HCT116 (cell line): ENCODE results near the gene AIFM1. TPM values are rescaled to one million over a fixed set of nuclear protein-coding genes. Genes with fewer than 3 reads are reported as not detected.

Experiments used
- ATAC-seq: fragments of 200-7000 bp; cut with Tn5 transposase; 2 replicates; pipeline ENCODE4 v1.9.1; 2020; ENCODE audit warnings: mild to moderate bottlenecking, moderate library complexity
- BruUV-seq: library from RNA; stranded (reverse); fragments of 400-500 nt; replicated peaks from 2 replicates; lab custom pipeline; 2021; lab: Mats Ljungman, UMichigan
- CTCF ChIA-PET: fragments of 300-600 bp; sonication (Branson Sonifier 250); formaldehyde crosslinking; loops from one replicate; lab custom pipeline; 2021; ENCODE audit warnings: antibody characterized with exemption; lab: Charles Lee
- POLR2A ChIA-PET: fragments of 300-600, 350-600 bp; sonication (Branson Sonifier 250); formaldehyde crosslinking; loops from one replicate; lab custom pipeline; 2021; ENCODE audit warnings: antibody characterized with exemption; lab: Charles Lee
- RAD21 ChIA-PET, 2 experiments: fragments of 300-600 bp; sonication (Branson Sonifier 250); formaldehyde crosslinking; loops; one replicate each; lab custom pipeline; 2023; ENCODE audit warnings: low total read pairs in 2 of 2; ENCODE audit not compliant: uncharacterized antibody in 2 of 2, unreplicated experiment in 2 of 2, low non-redundant PET in 1 of 2; lab: Charles Lee
- DNase-seq: peaks from one replicate; pipeline ENCODE4 v3.0.0-alpha.2; 2010; ENCODE audit warnings: low read depth, low spot score
- H2AFZ ChIP-seq: fragments of 200-600 bp; shearing (Covaris generic), sonication (generic); 2 replicates; pipeline ENCODE4 v1.6.1; 2017; ENCODE audit warnings: low read depth, mixed run types, mixed read lengths, antibody characterized with exemption, low read length; ENCODE audit not compliant: poor library complexity, severe bottlenecking
- H3K27ac ChIP-seq: 2 replicates; pipeline ENCODE4 v1.5.1; 2012; ENCODE audit warnings: low read depth, low read length
- H3K27me3 ChIP-seq: fragments of 200-600 bp; sonication (generic); 2 replicates; pipeline ENCODE4 v1.6.1; 2016; ENCODE audit warnings: mixed run types, low read length, mixed read lengths; ENCODE audit not compliant: insufficient read depth
- H3K36me3 ChIP-seq, 2 experiments: fragments of 200-500 bp in 1 of 2; fragments of 200-600 bp in 1 of 2; sonication (Bioruptor generic) in 1 of 2; sonication (generic) in 1 of 2; 2 replicates each; pipeline versions ENCODE4 v1.5.1 to v1.6.1; 2014 to 2016; ENCODE audit warnings: low read length in 2 of 2, inconsistent platforms in 1 of 2, mixed read lengths in 1 of 2, mixed run types in 1 of 2; ENCODE audit not compliant: insufficient read depth in 2 of 2, control insufficient read depth in 1 of 2
- H3K4me1 ChIP-seq, 2 experiments: fragments of 200-600 bp in 1 of 2; sonication (generic) in 1 of 2; 2 replicates each; pipeline versions ENCODE4 v1.5.1 to v1.6.1; 2012 to 2017; ENCODE audit warnings: low read length in 2 of 2, inconsistent platforms in 1 of 2, mild to moderate bottlenecking in 1 of 2, mixed read lengths in 1 of 2, mixed run types in 1 of 2, moderate library complexity in 1 of 2; ENCODE audit not compliant: insufficient read depth in 2 of 2, control insufficient read depth in 1 of 2
- H3K4me2 ChIP-seq: fragments of 200-600 bp; sonication (generic); 2 replicates; pipeline ENCODE4 v1.6.1; 2017; ENCODE audit warnings: mixed run types, low read length, mixed read lengths
- H3K4me3 ChIP-seq, 2 experiments: fragments of 200-600 bp in 1 of 2; sonication (generic) in 1 of 2; replicated peaks in 1 of 2; 2 replicates each; pipeline ENCODE4 v1.5.1; 2011 to 2016; ENCODE audit warnings: low read length in 2 of 2, control low read depth in 1 of 2, low read depth in 1 of 2, mild to moderate bottlenecking in 1 of 2, mixed read lengths in 1 of 2, mixed run types in 1 of 2
- H3K79me2 ChIP-seq: fragments of 200-600 bp; sonication (generic); 2 replicates; pipeline ENCODE4 v1.6.1; 2017; ENCODE audit warnings: mild to moderate bottlenecking, mixed run types, low read length, moderate library complexity, mixed read lengths; ENCODE audit not compliant: insufficient read depth
- H3K9ac ChIP-seq: fragments of 200-600 bp; sonication (generic); 2 replicates; pipeline ENCODE4 v1.6.1; 2016; ENCODE audit warnings: low read length, mixed read lengths
- H3K9me2 ChIP-seq: fragments of 200-600 bp; sonication (generic), shearing (Covaris generic); 2 replicates; pipeline ENCODE4 v1.6.1; 2017; ENCODE audit warnings: mixed run types, mild to moderate bottlenecking, moderate library complexity; ENCODE audit not compliant: insufficient read depth
- H3K9me3 ChIP-seq, 2 experiments: fragments of 200-500 bp in 1 of 2; fragments of 200-600 bp in 1 of 2; sonication (Bioruptor generic) in 1 of 2; sonication (generic) in 1 of 2; 2 replicates each; pipeline ENCODE4 v1.6.1; 2014 to 2017; ENCODE audit warnings: low read length in 2 of 2, mixed read lengths in 2 of 2, inconsistent platforms in 1 of 2, low read depth in 1 of 2, mild to moderate bottlenecking in 1 of 2, mixed run types in 1 of 2, moderate library complexity in 1 of 2; ENCODE audit not compliant: control insufficient read depth in 1 of 2, insufficient read depth in 1 of 2
- H4K20me1 ChIP-seq: fragments of 200-600 bp; sonication (generic), shearing (Covaris generic); 2 replicates; pipeline ENCODE4 v1.6.1; 2017; ENCODE audit warnings: mixed run types, mild to moderate bottlenecking, moderate library complexity; ENCODE audit not compliant: insufficient read depth
- CBX3 ChIP-seq: IDR thresholded peaks from 2 replicates; pipeline ENCODE4 v1.6.1; 2012; ENCODE audit warnings: low read depth
- EGR1 ChIP-seq: IDR thresholded peaks from 2 replicates; pipeline ENCODE4 v1.6.1; 2012; ENCODE audit warnings: low read depth
- ELF1 ChIP-seq: IDR thresholded peaks from 2 replicates; pipeline ENCODE4 v1.6.1; 2012; ENCODE audit warnings: low read depth, borderline replicate concordance
- EZH2phosphoT487 ChIP-seq: fragments of 200-600 bp; IDR thresholded peaks from 2 replicates; pipeline ENCODE4 v1.6.1; 2018; ENCODE audit warnings: antibody characterized with exemption, borderline replicate concordance
- FOSL1 ChIP-seq: IDR thresholded peaks from 2 replicates; pipeline ENCODE4 v1.6.1; 2012; ENCODE audit warnings: low read depth
- JUND ChIP-seq: IDR thresholded peaks from 2 replicates; pipeline ENCODE4 v1.6.1; 2012
- POLR2A ChIP-seq: IDR thresholded peaks from 2 replicates; pipeline ENCODE4 v1.7.0; 2011; ENCODE audit warnings: borderline replicate concordance; ENCODE audit not compliant: insufficient read depth, insufficient read length; ENCODE audit errors: extremely low read depth
- POLR2AphosphoS5 ChIP-seq: IDR thresholded peaks from 2 replicates; pipeline ENCODE4 v1.6.1; 2011; ENCODE audit warnings: mild to moderate bottlenecking, low read depth, low read length, moderate library complexity
- SIN3A ChIP-seq: IDR thresholded peaks from 2 replicates; pipeline ENCODE4 v1.6.1; 2012; ENCODE audit warnings: low read depth
- TCF7L2 ChIP-seq: IDR thresholded peaks from 2 replicates; pipeline ENCODE4 v1.7.0; 2011; ENCODE audit warnings: borderline replicate concordance, inconsistent platforms; ENCODE audit not compliant: insufficient read depth, insufficient read length; ENCODE audit errors: extremely low read depth
- YY1 ChIP-seq: IDR thresholded peaks from 2 replicates; pipeline ENCODE4 v1.6.1; 2011; ENCODE audit warnings: low read length, low read depth, moderate library complexity, mild to moderate bottlenecking; ENCODE audit not compliant: insufficient replicate concordance; ENCODE audit errors: extremely low read depth
- ZFX ChIP-seq: fragments of 450-650 bp; IDR thresholded peaks from 2 replicates; pipeline ENCODE4 v1.6.1; 2017
- ZNF274 ChIP-seq: fragments of 200-500 bp; sonication (Bioruptor generic); IDR thresholded peaks from 2 replicates; pipeline ENCODE4 v1.6.1; 2014; ENCODE audit warnings: mild to moderate bottlenecking, low read depth, low read length, inconsistent platforms
- intact Hi-C: fragments of 100-400 bp; cut with micrococcal nuclease; formaldehyde crosslinking; loops from 2 replicates; pipeline ENCODE4 v1.10.0; 2022
- total RNA-seq: library from RNA; stranded (reverse); gene quantifications from one replicate; pipeline ENCODE4 v1.2.1, GENCODE V29; 2021; ENCODE audit not compliant: unreplicated experiment
- TF ChIP-seq, protein P1 (sequence below): IDR thresholded peaks from 2 replicates; pipeline ENCODE4 v1.6.1; 2012
- TF ChIP-seq, protein P2 (sequence below): IDR thresholded peaks from 2 replicates; pipeline ENCODE4 v1.6.1; 2012; ENCODE audit warnings: low read depth

Gene AIFM1
- total RNA-seq, 1 experiment from 2014 or later: 50.0 TPM

DNA sequence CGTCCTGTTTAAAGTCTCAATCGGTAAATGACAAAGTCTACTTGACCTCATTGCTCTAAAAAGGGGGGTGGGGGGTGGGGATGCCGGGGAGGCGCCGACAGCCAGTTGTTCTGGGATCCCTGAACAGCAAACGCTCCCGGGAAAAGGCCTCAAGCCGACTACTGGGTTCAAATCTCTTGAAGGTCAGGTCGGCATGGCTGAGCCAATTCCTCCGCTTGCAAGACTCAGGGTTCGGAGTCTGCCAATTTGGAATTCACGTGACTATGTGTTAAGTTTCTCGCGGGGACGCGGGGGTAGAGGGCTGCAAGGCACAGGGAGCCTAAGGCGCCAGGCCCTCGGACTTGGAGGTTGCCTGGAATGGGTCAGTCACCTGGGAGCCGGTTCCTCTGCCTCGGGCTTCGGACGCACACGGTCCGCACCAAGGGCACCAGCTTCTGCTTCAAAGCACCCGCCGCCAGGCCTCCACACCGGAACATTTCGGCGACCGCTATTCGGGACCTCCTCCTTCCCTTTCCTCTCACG is 399 bp downstream of the AIFM1 start:
- intact Hi-C loops: no loop called here
- ATAC-seq (peak; percentile 59), DNase-seq (no peak)
- RAD21 ChIA-PET: no interaction called here
- peak; percentile 74 for TF ChIP-seq TCF7L2
- TF ChIP-seq ZFX: peak; percentile 42
- TF ChIP-seq EZH2phosphoT487: no peak
- Histone ChIP-seq H3K36me3 (no peaks in the 10 kb centered on the region), H3K4me1 (peaks cover 0 to 13% of the 10 kb centered on the region in 2 experiments; a peak in 1 of 4 replicates), H3K79me2 (peaks cover 32% of the 10 kb centered on the region), H3K9me3 (no peaks in the 10 kb centered on the region), H3K9ac (peak overlapping the region; percentile 75), H2AFZ (no peak overlapping the region), H3K4me3 (peak overlapping the region; percentile 71 to 73), H3K4me2 (peak overlapping the region; percentile 93), H3K9me2 (no peaks in the 10 kb centered on the region), H3K27ac (peak overlapping the region; percentile 67), H4K20me1 (no peaks in the 10 kb centered on the region), H3K27me3 (no peaks in the 10 kb centered on the region)
- POLR2A ChIA-PET: interaction anchor here (0.6 to 1.1 kb wide), 4 partner anchors 9 to 103 kb away, joined by 3 to 8 read pairs (median 4); partner anchors contain the start of gene ZNF280C
- CTCF ChIA-PET: interaction anchor here (1.2 kb wide), 1 partner anchor 86 kb away, joined by 3 read pairs; no protein-coding TSS in a partner anchor
- TSS peak; percentile 71 for BruUV-seq

- no peak overlapping the region for H3K4me2 ChIP-seq
- no peak overlapping the region for H3K27ac ChIP-seq
- no peaks in the 10 kb centered on the region for H3K27me3 ChIP-seq
- H3K4me1 ChIP-seq: peaks cover 0 to 13% of the 10 kb centered on the region in 2 experiments; a peak in 1 of 4 replicates
- RAD21 ChIA-PET: no interaction called here
- H3K9ac ChIP-seq: no peak overlapping the region
- peaks cover 36% of the 10 kb centered on the region for H3K79me2 ChIP-seq
- CTCF ChIA-PET: interaction anchor here (0.7 kb wide), 1 partner anchor 679 kb away, joined by 5 read pairs; no protein-coding TSS in a partner anchor
- intact Hi-C loops: no loop called here
- DNase-seq (no peak), ATAC-seq (no peak)
- no peak overlapping the region for H3K4me3 ChIP-seq
- no peaks in the 10 kb centered on the region for H3K9me2 ChIP-seq
- no peaks in the 10 kb centered on the region for H4K20me1 ChIP-seq
- POLR2A ChIA-PET: no interaction called here
- no peaks in the 10 kb centered on the region for H3K9me3 ChIP-seq
- H2AFZ ChIP-seq: no peak overlapping the region
- BruUV-seq: no TSS peak
- no peaks in the 10 kb centered on the region for H3K36me3 ChIP-seq
- TF ChIP-seq ZNF274 (no peak), YY1 (no peak), FOSL1 (no peak), POLR2A (no peak), POLR2AphosphoS5 (no peak), EGR1 (no peak), SIN3A (no peak), TCF7L2 (no peak), ELF1 (no peak), JUND (no peak), CBX3 (no peak)
- TF ChIP-seq, protein P1, sequence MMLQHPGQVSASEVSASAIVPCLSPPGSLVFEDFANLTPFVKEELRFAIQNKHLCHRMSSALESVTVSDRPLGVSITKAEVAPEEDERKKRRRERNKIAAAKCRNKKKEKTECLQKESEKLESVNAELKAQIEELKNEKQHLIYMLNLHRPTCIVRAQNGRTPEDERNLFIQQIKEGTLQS: no peak
- TF ChIP-seq, protein P2, sequence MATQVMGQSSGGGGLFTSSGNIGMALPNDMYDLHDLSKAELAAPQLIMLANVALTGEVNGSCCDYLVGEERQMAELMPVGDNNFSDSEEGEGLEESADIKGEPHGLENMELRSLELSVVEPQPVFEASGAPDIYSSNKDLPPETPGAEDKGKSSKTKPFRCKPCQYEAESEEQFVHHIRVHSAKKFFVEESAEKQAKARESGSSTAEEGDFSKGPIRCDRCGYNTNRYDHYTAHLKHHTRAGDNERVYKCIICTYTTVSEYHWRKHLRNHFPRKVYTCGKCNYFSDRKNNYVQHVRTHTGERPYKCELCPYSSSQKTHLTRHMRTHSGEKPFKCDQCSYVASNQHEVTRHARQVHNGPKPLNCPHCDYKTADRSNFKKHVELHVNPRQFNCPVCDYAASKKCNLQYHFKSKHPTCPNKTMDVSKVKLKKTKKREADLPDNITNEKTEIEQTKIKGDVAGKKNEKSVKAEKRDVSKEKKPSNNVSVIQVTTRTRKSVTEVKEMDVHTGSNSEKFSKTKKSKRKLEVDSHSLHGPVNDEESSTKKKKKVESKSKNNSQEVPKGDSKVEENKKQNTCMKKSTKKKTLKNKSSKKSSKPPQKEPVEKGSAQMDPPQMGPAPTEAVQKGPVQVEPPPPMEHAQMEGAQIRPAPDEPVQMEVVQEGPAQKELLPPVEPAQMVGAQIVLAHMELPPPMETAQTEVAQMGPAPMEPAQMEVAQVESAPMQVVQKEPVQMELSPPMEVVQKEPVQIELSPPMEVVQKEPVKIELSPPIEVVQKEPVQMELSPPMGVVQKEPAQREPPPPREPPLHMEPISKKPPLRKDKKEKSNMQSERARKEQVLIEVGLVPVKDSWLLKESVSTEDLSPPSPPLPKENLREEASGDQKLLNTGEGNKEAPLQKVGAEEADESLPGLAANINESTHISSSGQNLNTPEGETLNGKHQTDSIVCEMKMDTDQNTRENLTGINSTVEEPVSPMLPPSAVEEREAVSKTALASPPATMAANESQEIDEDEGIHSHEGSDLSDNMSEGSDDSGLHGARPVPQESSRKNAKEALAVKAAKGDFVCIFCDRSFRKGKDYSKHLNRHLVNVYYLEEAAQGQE: no peak
Observed at GRCh38 chrX:130163398-130163797, 2.2 kb downstream of the AIFM1 start.
